NT2/D1 (cell line): Measurements from ENCODE around the gene CHID1.

Source experiments
- DNase-seq: peaks from one replicate; pipeline ENCODE4 v3.0.0-alpha.2; 2011; ENCODE audit warnings: low read depth, low spot score
- H3K27me3 ChIP-seq: 2 replicates; pipeline ENCODE4 v1.6.0; 2011; ENCODE audit warnings: mild to moderate bottlenecking; ENCODE audit not compliant: insufficient read length, insufficient read depth
- H3K36me3 ChIP-seq: 2 replicates; pipeline ENCODE4 v1.6.1; 2011; ENCODE audit warnings: mild to moderate bottlenecking, low read length, mixed read lengths; ENCODE audit not compliant: insufficient read depth, insufficient read length
- H3K4me1 ChIP-seq: 2 replicates; pipeline ENCODE4 v1.5.1; 2011; ENCODE audit not compliant: insufficient read depth, insufficient read length
- H3K4me3 ChIP-seq: 2 replicates; pipeline ENCODE4 v1.5.1; 2011; ENCODE audit warnings: low read depth; ENCODE audit not compliant: insufficient read length
- H3K9ac ChIP-seq: 2 replicates; pipeline ENCODE4 v1.6.0; 2011; ENCODE audit warnings: low read depth; ENCODE audit not compliant: insufficient read length
- H3K9me3 ChIP-seq: 2 replicates; pipeline ENCODE4 v1.5.1; 2011; ENCODE audit warnings: mild to moderate bottlenecking, low read length; ENCODE audit not compliant: insufficient read depth
- SUZ12 ChIP-seq: IDR thresholded peaks from 2 replicates; pipeline ENCODE4 v1.6.1; 2011; ENCODE audit not compliant: insufficient read length, insufficient read depth; ENCODE audit errors: extremely low read depth
- YY1 ChIP-seq: IDR thresholded peaks from 2 replicates; pipeline ENCODE4 v1.6.1; 2011; ENCODE audit not compliant: insufficient read length, insufficient read depth
- ZNF274 ChIP-seq: IDR thresholded peaks from 2 replicates; pipeline ENCODE4 v1.6.1; 2011; ENCODE audit warnings: mild to moderate bottlenecking, low read depth, low read length

The CHID1 gene

DNA sequence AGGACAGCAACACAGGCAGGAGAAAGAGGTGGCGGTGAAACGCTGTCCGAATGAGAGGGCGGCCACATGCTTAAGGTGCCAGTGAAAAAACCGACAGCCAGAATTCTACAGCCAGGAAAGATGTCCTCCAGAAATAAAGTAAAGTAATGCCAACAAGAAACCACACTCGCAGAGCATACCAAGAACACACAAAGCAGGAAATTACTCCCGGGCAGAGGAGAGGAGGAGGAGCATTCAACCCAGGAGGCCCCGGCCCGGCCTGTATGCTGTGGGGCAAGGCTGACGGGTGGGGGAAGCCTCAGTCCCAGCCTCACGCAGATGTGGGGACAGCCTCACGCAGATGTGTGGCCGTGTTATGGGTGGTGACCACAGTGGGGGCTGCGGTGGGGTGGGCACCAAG is 28.0 kb downstream of the CHID1 start:
- no peak for DNase-seq
- no peaks in the 10 kb centered on the region for H3K9me3 ChIP-seq
- TF ChIP-seq SUZ12 (no peak), ZNF274 (no peak)
- peaks cover 70% of the 10 kb centered on the region for H3K36me3 ChIP-seq
- no peak overlapping the region for H3K4me3 ChIP-seq
- no peak overlapping the region for H3K9ac ChIP-seq
- no peaks in the 10 kb centered on the region for H3K4me1 ChIP-seq
- no peaks in the 10 kb centered on the region for H3K27me3 ChIP-seq

- Histone ChIP-seq H3K27me3 (no peaks in the 10 kb centered on the region), H3K4me3 (no peak overlapping the region), H3K4me1 (no peaks in the 10 kb centered on the region), H3K9ac (no peak overlapping the region), H3K36me3 (peaks cover 73% of the 10 kb centered on the region), H3K9me3 (no peaks in the 10 kb centered on the region)
- TF ChIP-seq SUZ12: no peak
- TF ChIP-seq YY1: no peak
- TF ChIP-seq ZNF274: no peak
- no peak for DNase-seq
These were observed 30.2 kb downstream of the CHID1 start for GRCh38 chr11:880447-880846.

DNA sequence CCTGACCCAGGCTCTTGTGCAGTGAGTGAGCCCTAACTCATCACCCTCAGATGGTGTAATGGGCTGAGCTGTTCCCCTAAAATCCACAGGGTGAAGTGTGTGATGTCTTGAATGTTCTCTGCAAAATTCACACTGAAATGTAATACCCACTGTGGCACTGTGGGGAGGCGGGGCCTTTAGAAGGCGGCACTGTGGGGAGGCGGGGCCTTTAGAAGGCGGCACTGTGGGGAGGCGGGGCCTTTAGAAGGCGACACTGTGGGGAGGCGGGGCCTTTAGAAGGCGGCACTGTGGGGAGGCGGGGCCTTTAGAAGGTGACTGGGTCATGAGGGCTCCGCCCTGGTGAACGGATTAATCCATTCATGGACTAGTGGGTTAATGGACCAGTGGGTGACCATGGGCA is 33.0 kb downstream of the CHID1 start:
- Histone ChIP-seq H3K27me3 (no peaks in the 10 kb centered on the region), H3K9me3 (no peaks in the 10 kb centered on the region), H3K4me3 (no peak overlapping the region), H3K36me3 (peaks cover 69% of the 10 kb centered on the region), H3K4me1 (no peaks in the 10 kb centered on the region), H3K9ac (no peak overlapping the region)
- peak; percentile 58 for DNase-seq
- no peak for TF ChIP-seq YY1
- TF ChIP-seq ZNF274: no peak
- no peak for TF ChIP-seq SUZ12

GRCh38 chr11:876545-876944 is 34.1 kb downstream of the CHID1 start:
- H3K4me3 ChIP-seq: no peak overlapping the region
- H3K9me3 ChIP-seq: no peaks in the 10 kb centered on the region
- no peak overlapping the region for H3K9ac ChIP-seq
- H3K27me3 ChIP-seq: no peaks in the 10 kb centered on the region
- H3K4me1 ChIP-seq: peaks cover 3% of the 10 kb centered on the region
- TF ChIP-seq SUZ12 (no peak), ZNF274 (no peak)
- H3K36me3 ChIP-seq: peaks cover 67% of the 10 kb centered on the region
- DNase-seq: no peak

- no peak overlapping the region for H3K4me3 ChIP-seq
- no peak overlapping the region for H3K9ac ChIP-seq
- no peak for DNase-seq
- H3K27me3 ChIP-seq: no peaks in the 10 kb centered on the region
- peaks cover 67% of the 10 kb centered on the region for H3K36me3 ChIP-seq
- peaks cover 6% of the 10 kb centered on the region for H3K4me1 ChIP-seq
- TF ChIP-seq SUZ12: no peak
- no peak for TF ChIP-seq YY1
- TF ChIP-seq ZNF274: no peak
- H3K9me3 ChIP-seq: no peaks in the 10 kb centered on the region
These were observed 34.8 kb downstream of the CHID1 start for GRCh38 chr11:875769-876301.

DNA sequence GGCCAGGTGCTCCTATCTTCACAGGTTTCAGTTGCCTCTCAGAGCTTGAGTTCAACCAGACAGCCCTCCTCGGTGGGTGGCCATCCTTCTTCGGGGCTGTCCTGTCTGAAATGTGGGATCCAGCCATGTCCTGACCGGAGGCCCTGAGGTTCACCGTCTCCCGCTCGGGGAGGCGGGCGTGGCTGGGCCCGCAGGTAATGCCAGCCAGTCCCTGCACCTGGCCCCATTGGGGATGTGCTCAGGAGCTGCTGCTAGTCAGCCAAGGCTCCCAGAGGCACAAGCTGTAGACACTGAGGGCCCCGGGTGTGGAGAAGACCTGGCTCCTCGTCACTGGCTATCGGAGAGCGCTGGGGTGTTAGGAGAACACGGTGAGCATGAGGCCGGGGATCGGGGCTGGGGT is 35.4 kb downstream of the CHID1 start:
- no peak overlapping the region for H3K4me3 ChIP-seq
- H3K27me3 ChIP-seq: no peaks in the 10 kb centered on the region
- peaks cover 11% of the 10 kb centered on the region for H3K4me1 ChIP-seq
- peaks cover 63% of the 10 kb centered on the region for H3K36me3 ChIP-seq
- no peak for DNase-seq
- H3K9ac ChIP-seq: no peak overlapping the region
- TF ChIP-seq YY1 (no peak), ZNF274 (no peak), SUZ12 (no peak)
- no peaks in the 10 kb centered on the region for H3K9me3 ChIP-seq

- TF ChIP-seq SUZ12 (no peak), YY1 (no peak)
- Histone ChIP-seq H3K4me1 (peaks cover 25% of the 10 kb centered on the region), H3K9me3 (no peaks in the 10 kb centered on the region), H3K36me3 (peaks cover 63% of the 10 kb centered on the region), H3K4me3 (no peak overlapping the region), H3K9ac (peak overlapping the region; percentile 2), H3K27me3 (no peaks in the 10 kb centered on the region)
- DNase-seq: no peak
These were observed 36.9 kb downstream of the CHID1 start for GRCh38 chr11:873706-874105.

GRCh38 chr11:872799-873198 is 37.8 kb downstream of the CHID1 start:
- no peak for TF ChIP-seq SUZ12
- no peak for TF ChIP-seq ZNF274
- no peak for TF ChIP-seq YY1
- no peak overlapping the region for H3K4me3 ChIP-seq
- no peak overlapping the region for H3K9ac ChIP-seq
- DNase-seq: no peak
- H3K4me1 ChIP-seq: peaks cover 25% of the 10 kb centered on the region
- peaks cover 66% of the 10 kb centered on the region for H3K36me3 ChIP-seq
- no peaks in the 10 kb centered on the region for H3K27me3 ChIP-seq
- H3K9me3 ChIP-seq: no peaks in the 10 kb centered on the region

- no peaks in the 10 kb centered on the region for H3K9me3 ChIP-seq
- H3K9ac ChIP-seq: peak overlapping the region; percentile 46
- peaks cover 66% of the 10 kb centered on the region for H3K36me3 ChIP-seq
- TF ChIP-seq SUZ12: no peak
- no peak for TF ChIP-seq ZNF274
- no peak for TF ChIP-seq YY1
- H3K4me3 ChIP-seq: no peak overlapping the region
- H3K27me3 ChIP-seq: no peaks in the 10 kb centered on the region
- H3K4me1 ChIP-seq: peaks cover 31% of the 10 kb centered on the region
- no peak for DNase-seq
These were observed 39.1 kb downstream of the CHID1 start for GRCh38 chr11:871472-871871.
